ENCODE data around the gene SUSD4.
"Not testable (repeated sequence)": the region's sequence is repeated elsewhere in the genome, so short reads cannot be mapped to it uniquely, and the experiment has no call there.

Gene SUSD4

GRCh38 chr1:223269006-223269405 lies 95.0 kb downstream of the SUSD4 start:
- H3K27me3 Mint-ChIP-seq (ENCODE audit: low read depth) = no peaks in the 10 kb centered on the region
- no peak overlapping the region for H3K27ac Mint-ChIP-seq
- H3K4me1 Mint-ChIP-seq (ENCODE audit: low read depth) = no peaks in the 10 kb centered on the region
- no peaks in the 10 kb centered on the region for H3K9me3 Mint-ChIP-seq
- no peaks in the 10 kb centered on the region for H3K36me3 Mint-ChIP-seq (ENCODE audit: low read depth)
- H3K4me3 Mint-ChIP-seq = no peak overlapping the region

- H3K4me3 Mint-ChIP-seq = no peak overlapping the region
- H3K27ac Mint-ChIP-seq = no peak overlapping the region
- H3K4me1 Mint-ChIP-seq (ENCODE audit: low read depth) = no peaks in the 10 kb centered on the region
- H3K27me3 Mint-ChIP-seq (ENCODE audit: low read depth) = no peaks in the 10 kb centered on the region
- H3K9me3 Mint-ChIP-seq = no peaks in the 10 kb centered on the region
- H3K36me3 Mint-ChIP-seq (ENCODE audit: low read depth) = no peaks in the 10 kb centered on the region
Measured at GRCh38 chr1:223266632-223267172, 97.3 kb downstream of the SUSD4 start.

- no peaks in the 10 kb centered on the region for H3K4me1 Mint-ChIP-seq (ENCODE audit: low read depth)
- H3K27ac Mint-ChIP-seq = no peak overlapping the region
- no peaks in the 10 kb centered on the region for H3K36me3 Mint-ChIP-seq (ENCODE audit: low read depth)
- H3K9me3 Mint-ChIP-seq = no peaks in the 10 kb centered on the region
- no peak overlapping the region for H3K4me3 Mint-ChIP-seq
- no peaks in the 10 kb centered on the region for H3K27me3 Mint-ChIP-seq (ENCODE audit: low read depth)
Measured at GRCh38 chr1:223264983-223265908, 98.7 kb downstream of the SUSD4 start.

- no peak overlapping the region for H3K4me3 Mint-ChIP-seq
- no peaks in the 10 kb centered on the region for H3K27me3 Mint-ChIP-seq (ENCODE audit: low read depth)
- no peaks in the 10 kb centered on the region for H3K4me1 Mint-ChIP-seq (ENCODE audit: low read depth)
- H3K36me3 Mint-ChIP-seq (ENCODE audit: low read depth) = no peaks in the 10 kb centered on the region
- H3K9me3 Mint-ChIP-seq = no peaks in the 10 kb centered on the region
- no peak overlapping the region for H3K27ac Mint-ChIP-seq
Measured at GRCh38 chr1:223264529-223264928, 99.4 kb downstream of the SUSD4 start.

GRCh38 chr1:223261914-223262313 lies 102.1 kb downstream of the SUSD4 start:
- Mint-ChIP-seq H3K4me3 (no peak overlapping the region), H3K27ac (no peak overlapping the region), H3K4me1 (ENCODE audit: low read depth) (no peaks in the 10 kb centered on the region), H3K9me3 (no peaks in the 10 kb centered on the region), H3K27me3 (ENCODE audit: low read depth) (no peaks in the 10 kb centered on the region), H3K36me3 (ENCODE audit: low read depth) (no peaks in the 10 kb centered on the region)

GRCh38 chr1:223260712-223261111 lies 103.3 kb downstream of the SUSD4 start:
- Mint-ChIP-seq H3K4me3 (no peak overlapping the region), H3K4me1 (ENCODE audit: low read depth) (no peaks in the 10 kb centered on the region), H3K36me3 (ENCODE audit: low read depth) (no peaks in the 10 kb centered on the region), H3K9me3 (no peaks in the 10 kb centered on the region), H3K27me3 (ENCODE audit: low read depth) (no peaks in the 10 kb centered on the region), H3K27ac (no peak overlapping the region)

GRCh38 chr1:223259462-223259861 lies 104.5 kb downstream of the SUSD4 start:
- Mint-ChIP-seq H3K4me3 (no peak overlapping the region), H3K27me3 (ENCODE audit: low read depth) (no peaks in the 10 kb centered on the region), H3K36me3 (ENCODE audit: low read depth) (no peaks in the 10 kb centered on the region), H3K4me1 (ENCODE audit: low read depth) (no peaks in the 10 kb centered on the region), H3K27ac (no peak overlapping the region), H3K9me3 (no peaks in the 10 kb centered on the region)

- Mint-ChIP-seq H3K4me1 (ENCODE audit: low read depth) (no peaks in the 10 kb centered on the region), H3K36me3 (ENCODE audit: low read depth) (no peaks in the 10 kb centered on the region), H3K9me3 (no peaks in the 10 kb centered on the region), H3K27ac (no peak overlapping the region), H3K4me3 (no peak overlapping the region), H3K27me3 (ENCODE audit: low read depth) (no peaks in the 10 kb centered on the region)
Measured at GRCh38 chr1:223258751-223259198, 105.2 kb downstream of the SUSD4 start.

GRCh38 chr1:223257856-223258550 lies 106.0 kb downstream of the SUSD4 start:
- no peaks in the 10 kb centered on the region for H3K36me3 Mint-ChIP-seq (ENCODE audit: low read depth)
- no peaks in the 10 kb centered on the region for H3K4me1 Mint-ChIP-seq (ENCODE audit: low read depth)
- no peaks in the 10 kb centered on the region for H3K27me3 Mint-ChIP-seq (ENCODE audit: low read depth)
- H3K9me3 Mint-ChIP-seq = no peaks in the 10 kb centered on the region
- H3K27ac Mint-ChIP-seq = no peak overlapping the region
- H3K4me3 Mint-ChIP-seq = no peak overlapping the region

- Mint-ChIP-seq H3K27me3 (ENCODE audit: low read depth) (no peaks in the 10 kb centered on the region), H3K4me3 (no peak overlapping the region), H3K27ac (no peak overlapping the region), H3K4me1 (ENCODE audit: low read depth) (no peaks in the 10 kb centered on the region), H3K9me3 (no peaks in the 10 kb centered on the region), H3K36me3 (ENCODE audit: low read depth) (no peaks in the 10 kb centered on the region)
Measured at GRCh38 chr1:223256034-223256433, 107.9 kb downstream of the SUSD4 start.

GRCh38 chr1:223253916-223254315 lies 110.1 kb downstream of the SUSD4 start:
- Mint-ChIP-seq H3K27ac (no peak overlapping the region), H3K36me3 (ENCODE audit: low read depth) (no peaks in the 10 kb centered on the region), H3K4me1 (ENCODE audit: low read depth) (peaks cover 1% of the 10 kb centered on the region), H3K27me3 (ENCODE audit: low read depth) (no peaks in the 10 kb centered on the region), H3K9me3 (no peaks in the 10 kb centered on the region), H3K4me3 (no peak overlapping the region)

GRCh38 chr1:223251387-223251786 lies 112.6 kb downstream of the SUSD4 start:
- not testable (repeated sequence) for H3K4me1 Mint-ChIP-seq (ENCODE audit: low read depth); H3K9me3 Mint-ChIP-seq

GRCh38 chr1:223250632-223251015 lies 113.4 kb downstream of the SUSD4 start:
- Mint-ChIP-seq H3K4me3 (no peak overlapping the region), H3K36me3 (ENCODE audit: low read depth) (no peaks in the 10 kb centered on the region), H3K27ac (no peak overlapping the region), H3K4me1 (ENCODE audit: low read depth) (peaks cover 5% of the 10 kb centered on the region), H3K9me3 (no peaks in the 10 kb centered on the region), H3K27me3 (ENCODE audit: low read depth) (no peaks in the 10 kb centered on the region)

More at GRCh38 chr1:223251387-223251786, 112.6 kb downstream of the SUSD4 start:
- H3K4me3 Mint-ChIP-seq; H3K27me3 Mint-ChIP-seq (ENCODE audit: low read depth); H3K27ac Mint-ChIP-seq; H3K36me3 Mint-ChIP-seq (ENCODE audit: low read depth): not testable (repeated sequence)

GRCh38 chr1:223249854-223250631 lies 113.9 kb downstream of the SUSD4 start:
- Mint-ChIP-seq H3K4me3 (no peak overlapping the region), H3K27me3 (ENCODE audit: low read depth) (no peaks in the 10 kb centered on the region), H3K36me3 (ENCODE audit: low read depth) (no peaks in the 10 kb centered on the region), H3K4me1 (ENCODE audit: low read depth) (peaks cover 5% of the 10 kb centered on the region), H3K9me3 (no peaks in the 10 kb centered on the region), H3K27ac (no peak overlapping the region)

All from T-helper 1 cell treated with Interleukin-12 subunit alpha and Interleukin-12 subunit beta and Interleukin-4 antibody, amounts not matched to agents 30 μg/mL and 1 μg/mL, for 36 hours (primary cell).